Neural cell (in vitro differentiated cells): ENCODE results near the gene NES.

ENCODE experiments used
- CTCF ChIP-seq: fragments of 450-650 bp; IDR thresholded peaks from 2 replicates; pipeline ENCODE4 v1.5.1; 2014; ENCODE audit warnings: antibody characterized with exemption, mild to moderate bottlenecking, moderate library complexity; ENCODE audit not compliant: poor library complexity, severe bottlenecking
- EP300 ChIP-seq: fragments of 450-650 bp; conservative IDR thresholded peaks from 2 replicates; pipeline ENCODE4 v1.6.1; 2014; ENCODE audit warnings: antibody characterized with exemption, mild to moderate bottlenecking, moderate library complexity; ENCODE audit not compliant: poor library complexity, severe bottlenecking
- EZH2 ChIP-seq: fragments of 200-600, 300-800 bp; shearing (Covaris generic), sonication (generic); IDR thresholded peaks from 2 replicates; pipeline ENCODE4 v1.6.1; 2014; ENCODE audit warnings: antibody characterized with exemption, low read length, borderline replicate concordance, mild to moderate bottlenecking; ENCODE audit not compliant: insufficient read depth, poor library complexity, severe bottlenecking
- MXI1 ChIP-seq: fragments of 450-650 bp; conservative IDR thresholded peaks from 2 replicates; pipeline ENCODE4 v1.6.1; 2014; ENCODE audit warnings: antibody characterized with exemption, mild to moderate bottlenecking; ENCODE audit not compliant: poor library complexity, severe bottlenecking
- POLR2AphosphoS5 ChIP-seq: IDR thresholded peaks from 2 replicates; pipeline ENCODE4 v1.6.1; 2012

- TF ChIP-seq EZH2 (no peak), CTCF (peak; percentile 44), EP300 (no peak), MXI1 (no peak), POLR2AphosphoS5 (no peak)
Measured at GRCh38 chr1:156726549-156727226, 49.5 kb upstream of the NES start.
